Measurements from ENCODE around the gene FBXL7. TPM values are rescaled to one million over a fixed set of nuclear protein-coding genes. Genes with fewer than 3 reads are reported as not detected.

Gene FBXL7
- total and polyA plus RNA-seq, 9 of the 15 experiments (the other 6 are each of a cell fraction or from before 2014, with no cell fraction given) = 0.04 to 0.08 TPM; not detected in 7

DNA sequence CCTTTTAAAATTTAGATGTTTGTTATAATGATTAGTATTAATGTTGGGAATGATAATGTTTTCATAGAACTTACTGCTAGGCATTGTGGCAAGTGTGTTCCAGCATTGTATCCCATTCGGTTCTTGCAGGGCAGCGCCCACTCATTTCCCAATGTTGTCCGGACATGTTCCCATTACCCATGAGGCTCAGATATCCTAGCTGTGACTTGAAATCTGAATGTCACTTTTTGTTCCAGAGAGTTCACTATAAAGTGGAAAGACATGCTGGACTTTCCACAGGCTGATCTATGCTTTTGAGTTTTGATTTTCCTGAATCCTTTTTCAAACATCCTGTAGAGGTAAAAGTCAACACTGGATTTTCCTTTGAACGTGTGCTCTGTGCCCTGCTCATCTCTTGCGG is 350.6 kb downstream of the FBXL7 start:
- no peaks in the 10 kb centered on the region for H4K20me1 ChIP-seq (replicated peaks; ENCODE audit: control insufficient read depth, insufficient read depth, low read length)
- CTCF ChIA-PET (ENCODE audit: low intra/inter-chr PET ratio) = no interaction called here

DNA sequence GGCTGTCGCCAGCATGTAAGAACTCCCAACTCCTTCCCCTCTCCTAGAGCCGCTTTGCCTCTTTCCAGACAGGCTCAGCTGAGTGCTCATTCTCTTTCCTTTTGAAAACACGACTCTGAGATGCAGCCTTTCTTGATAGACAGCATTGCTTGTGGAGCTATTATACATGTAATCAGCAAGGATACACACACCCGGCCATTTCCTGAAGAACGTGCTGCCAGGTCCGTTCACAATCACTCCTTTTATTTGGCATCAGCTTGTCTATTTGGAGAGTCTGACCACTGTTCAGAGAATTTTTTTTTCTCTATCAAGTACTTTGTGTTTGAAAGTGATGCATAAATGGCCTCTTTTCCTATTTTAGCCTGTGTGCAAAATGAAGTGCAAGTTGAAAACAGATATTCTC is 351.0 kb downstream of the FBXL7 start:
- Histone ChIP-seq H3K9ac (ENCODE audit: insufficient read depth in 1 of 2, low read depth in 2 of 2, low read length in 2 of 2) (no peak overlapping the region), H3K27ac (ENCODE audit: extremely low read depth, low read depth, low read length) (no peak overlapping the region), H3K4me2 (ENCODE audit: insufficient read depth, low read length) (no peak overlapping the region), H2AFZ (ENCODE audit: low read depth, low read length) (no peak overlapping the region), H3K4me1 (replicated peaks in 1 of 2; ENCODE audit: control insufficient read depth in 2 of 2, insufficient read depth in 2 of 2, low read length in 2 of 2) (no peaks in the 10 kb centered on the region), H3K9me1 (ENCODE audit: control insufficient read depth, insufficient read depth, low read length) (no peaks in the 10 kb centered on the region), H3K36me3 (ENCODE audit: control insufficient read depth, insufficient read depth, low read length) (no peaks in the 10 kb centered on the region), H3K79me2 (ENCODE audit: control insufficient read depth, insufficient read depth, low read length) (no peaks in the 10 kb centered on the region), H3K4me3 (no peak overlapping the region), H4K20me1 (replicated peaks; ENCODE audit: control insufficient read depth, insufficient read depth, low read length) (no peaks in the 10 kb centered on the region), H3K27me3 (ENCODE audit: control insufficient read depth in 2 of 2, insufficient read depth in 2 of 2, low read length in 2 of 2) (no peaks in the 10 kb centered on the region), H3K9me3 (replicated peaks; ENCODE audit: control insufficient read depth, insufficient read depth, low read depth, low read length) (no peaks in the 10 kb centered on the region)
- WGBS (ENCODE audit: insufficient coverage, low coverage, missing lambda C conversion rate) = 0% methylated on average over 6 of the region's 6 CpGs
- ATAC-seq (no peak), DNase-seq (ENCODE audit: extremely low read depth in 1 of 4, low spot score in 3 of 4) (no peak), FAIRE-seq (no peak)
- POLR2A ChIA-PET = no interaction called here
- no TSS peak for BruUV-seq (replicated peaks)
- CTCF ChIA-PET (ENCODE audit: low intra/inter-chr PET ratio) = no interaction called here
- in situ Hi-C loops (cut with MboI) (no loop called here), intact Hi-C loops (cut with micrococcal nuclease) (no loop called here)
- TF ChIP-seq TEAD1 (CRISPR knock-in tag; IDR thresholded peaks at IDR 0.05) = no peak
- no peak for TF ChIP-seq ZNF699 (CRISPR knock-in tag; IDR thresholded peaks at IDR 0.05; ENCODE audit: insufficient replicate concordance)
- no peak for TF ChIP-seq STAG1 (CRISPR knock-in tag; IDR thresholded peaks at IDR 0.05; ENCODE audit: borderline replicate concordance)
- no peak for TF ChIP-seq ZNF121 (CRISPR knock-in tag; conservative IDR thresholded peaks at IDR 0.05)
- no peak for TF ChIP-seq NR2C2 (CRISPR knock-in tag; IDR thresholded peaks at IDR 0.05)
- no peak for TF ChIP-seq NR2C2 (tag; IDR thresholded peaks at IDR 0.05)
- TF ChIP-seq PHF21A (IDR thresholded peaks at IDR 0.05; ENCODE audit: borderline replicate concordance, low read depth) = no peak
- TF ChIP-seq, protein P1, sequence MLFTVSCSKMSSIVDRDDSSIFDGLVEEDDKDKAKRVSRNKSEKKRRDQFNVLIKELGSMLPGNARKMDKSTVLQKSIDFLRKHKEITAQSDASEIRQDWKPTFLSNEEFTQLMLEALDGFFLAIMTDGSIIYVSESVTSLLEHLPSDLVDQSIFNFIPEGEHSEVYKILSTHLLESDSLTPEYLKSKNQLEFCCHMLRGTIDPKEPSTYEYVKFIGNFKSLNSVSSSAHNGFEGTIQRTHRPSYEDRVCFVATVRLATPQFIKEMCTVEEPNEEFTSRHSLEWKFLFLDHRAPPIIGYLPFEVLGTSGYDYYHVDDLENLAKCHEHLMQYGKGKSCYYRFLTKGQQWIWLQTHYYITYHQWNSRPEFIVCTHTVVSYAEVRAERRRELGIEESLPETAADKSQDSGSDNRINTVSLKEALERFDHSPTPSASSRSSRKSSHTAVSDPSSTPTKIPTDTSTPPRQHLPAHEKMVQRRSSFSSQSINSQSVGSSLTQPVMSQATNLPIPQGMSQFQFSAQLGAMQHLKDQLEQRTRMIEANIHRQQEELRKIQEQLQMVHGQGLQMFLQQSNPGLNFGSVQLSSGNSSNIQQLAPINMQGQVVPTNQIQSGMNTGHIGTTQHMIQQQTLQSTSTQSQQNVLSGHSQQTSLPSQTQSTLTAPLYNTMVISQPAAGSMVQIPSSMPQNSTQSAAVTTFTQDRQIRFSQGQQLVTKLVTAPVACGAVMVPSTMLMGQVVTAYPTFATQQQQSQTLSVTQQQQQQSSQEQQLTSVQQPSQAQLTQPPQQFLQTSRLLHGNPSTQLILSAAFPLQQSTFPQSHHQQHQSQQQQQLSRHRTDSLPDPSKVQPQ (CRISPR knock-in tag; IDR thresholded peaks at IDR 0.05; ENCODE audit: borderline replicate concordance) = no peak
- TF ChIP-seq MTA2 (IDR thresholded peaks at IDR 0.05; ENCODE audit: low read depth) = no peak
- TF ChIP-seq EWSR1 (IDR thresholded peaks at IDR 0.05; ENCODE audit: borderline replicate concordance, low read depth, partially characterized antibody) = no peak
- no peak for TF ChIP-seq ZNF12 (CRISPR knock-in tag; IDR thresholded peaks at IDR 0.05)
- TF ChIP-seq, protein P2, sequence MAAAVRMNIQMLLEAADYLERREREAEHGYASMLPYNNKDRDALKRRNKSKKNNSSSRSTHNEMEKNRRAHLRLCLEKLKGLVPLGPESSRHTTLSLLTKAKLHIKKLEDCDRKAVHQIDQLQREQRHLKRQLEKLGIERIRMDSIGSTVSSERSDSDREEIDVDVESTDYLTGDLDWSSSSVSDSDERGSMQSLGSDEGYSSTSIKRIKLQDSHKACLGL (CRISPR knock-in tag; IDR thresholded peaks at IDR 0.05; ENCODE audit: borderline replicate concordance, poor library complexity, severe bottlenecking) = no peak

More for the DNA sequence above, 350.6 kb downstream of the FBXL7 start:
- DNase-seq (ENCODE audit: extremely low read depth in 1 of 4, low spot score in 3 of 4) = no peak
- 0% methylated on average over 5 of the region's 5 CpGs for WGBS (ENCODE audit: insufficient coverage, low coverage, missing lambda C conversion rate)
- Histone ChIP-seq H3K4me2 (ENCODE audit: insufficient read depth, low read length) (no peak overlapping the region), H3K27me3 (ENCODE audit: control insufficient read depth in 2 of 2, insufficient read depth in 2 of 2, low read length in 2 of 2) (no peaks in the 10 kb centered on the region), H3K9me1 (ENCODE audit: control insufficient read depth, insufficient read depth, low read length) (no peaks in the 10 kb centered on the region), H3K36me3 (ENCODE audit: control insufficient read depth, insufficient read depth, low read length) (no peaks in the 10 kb centered on the region), H3K9me3 (replicated peaks; ENCODE audit: control insufficient read depth, insufficient read depth, low read depth, low read length) (no peaks in the 10 kb centered on the region), H2AFZ (ENCODE audit: low read depth, low read length) (no peak overlapping the region), H3K27ac (ENCODE audit: extremely low read depth, low read depth, low read length) (no peak overlapping the region), H3K4me3 (no peak overlapping the region), H3K4me1 (replicated peaks in 1 of 2; ENCODE audit: control insufficient read depth in 2 of 2, insufficient read depth in 2 of 2, low read length in 2 of 2) (no peaks in the 10 kb centered on the region), H3K9ac (ENCODE audit: insufficient read depth in 1 of 2, low read depth in 2 of 2, low read length in 2 of 2) (no peak overlapping the region), H3K79me2 (ENCODE audit: control insufficient read depth, insufficient read depth, low read length) (no peaks in the 10 kb centered on the region)
- POLR2A ChIA-PET = no interaction called here
- TF ChIP-seq SPI1 (IDR thresholded peaks at IDR 0.05; ENCODE audit: borderline replicate concordance, low read depth, low read length) = no peak
- intact Hi-C loops (cut with micrococcal nuclease) = no loop called here
- in situ Hi-C loops (cut with MboI) = no loop called here
- no TSS peak for BruUV-seq (replicated peaks)
- ATAC-seq = no peak
- FAIRE-seq = no peak

Measured in K562 (cell line).